Loucy (cell line): ENCODE measurements around the gene MYO3A.

ENCODE experiments used
- CTCF ChIP-seq: fragments of 200-600 bp; sonication (generic); conservative IDR thresholded peaks from 2 replicates; pipeline ENCODE4 v1.5.1; 2014; ENCODE audit warnings: mild to moderate bottlenecking, antibody characterized with exemption, low read length
- EZH2phosphoT487 ChIP-seq: fragments of 200-600 bp; IDR thresholded peaks from 2 replicates; pipeline ENCODE4 v1.6.1; 2018; ENCODE audit warnings: antibody characterized with exemption, mild to moderate bottlenecking, moderate library complexity, borderline replicate concordance

GRCh38 chr10:26090762-26091161 lies 156.7 kb downstream of the MYO3A start:
- TF ChIP-seq CTCF = no peak
- no peak for TF ChIP-seq EZH2phosphoT487
